HG03045 (cell line): Measurements from ENCODE around the gene CATSPERZ.
"Not testable (repeated sequence)": the region's sequence is repeated elsewhere in the genome, so short reads cannot be mapped to it uniquely, and the experiment has no call there.

ENCODE experiments used
- ATAC-seq: cut with Tn5 transposase; IDR thresholded peaks from one replicate; pipeline ENCODE4 v1.9.1; 2021; ENCODE audit warnings: mild to moderate bottlenecking, moderate library complexity; ENCODE audit not compliant: unreplicated experiment

Gene CATSPERZ

DNA sequence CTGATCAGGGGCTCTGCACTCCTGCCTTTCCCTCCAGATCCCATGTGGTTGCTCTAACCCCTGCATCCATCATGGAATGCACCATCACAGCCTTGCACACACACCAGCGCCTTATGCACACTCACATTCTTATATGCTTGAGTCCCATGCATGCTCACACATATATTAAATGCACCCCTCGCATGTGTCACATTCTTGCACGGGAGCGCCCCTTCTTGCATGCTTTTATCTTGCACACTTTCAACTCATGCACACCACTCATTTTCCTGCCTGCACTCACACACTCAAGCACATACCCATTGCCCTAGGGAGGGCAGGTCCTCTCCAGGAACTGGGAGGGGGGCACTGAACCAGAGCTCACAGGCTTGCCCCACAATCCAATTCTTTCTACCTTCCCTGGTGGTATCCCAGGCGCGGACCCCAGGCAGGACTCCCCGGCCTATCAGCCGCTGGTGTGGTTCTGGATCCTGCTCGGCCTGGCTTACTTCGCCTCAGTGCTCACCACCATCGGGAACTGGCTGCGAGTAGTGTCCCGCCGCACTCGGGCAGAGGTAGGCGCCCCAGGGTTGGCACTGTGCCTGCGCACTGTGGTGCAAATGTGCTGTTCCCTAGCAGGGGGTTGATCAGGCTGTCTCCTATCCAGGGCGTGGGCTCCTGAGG is 2.3 kb upstream of the CATSPERZ start:
- ATAC-seq, result no peak

- no peak for ATAC-seq
These were observed 952 bp upstream of the CATSPERZ start for GRCh38 chr11:64298966-64299846.

DNA sequence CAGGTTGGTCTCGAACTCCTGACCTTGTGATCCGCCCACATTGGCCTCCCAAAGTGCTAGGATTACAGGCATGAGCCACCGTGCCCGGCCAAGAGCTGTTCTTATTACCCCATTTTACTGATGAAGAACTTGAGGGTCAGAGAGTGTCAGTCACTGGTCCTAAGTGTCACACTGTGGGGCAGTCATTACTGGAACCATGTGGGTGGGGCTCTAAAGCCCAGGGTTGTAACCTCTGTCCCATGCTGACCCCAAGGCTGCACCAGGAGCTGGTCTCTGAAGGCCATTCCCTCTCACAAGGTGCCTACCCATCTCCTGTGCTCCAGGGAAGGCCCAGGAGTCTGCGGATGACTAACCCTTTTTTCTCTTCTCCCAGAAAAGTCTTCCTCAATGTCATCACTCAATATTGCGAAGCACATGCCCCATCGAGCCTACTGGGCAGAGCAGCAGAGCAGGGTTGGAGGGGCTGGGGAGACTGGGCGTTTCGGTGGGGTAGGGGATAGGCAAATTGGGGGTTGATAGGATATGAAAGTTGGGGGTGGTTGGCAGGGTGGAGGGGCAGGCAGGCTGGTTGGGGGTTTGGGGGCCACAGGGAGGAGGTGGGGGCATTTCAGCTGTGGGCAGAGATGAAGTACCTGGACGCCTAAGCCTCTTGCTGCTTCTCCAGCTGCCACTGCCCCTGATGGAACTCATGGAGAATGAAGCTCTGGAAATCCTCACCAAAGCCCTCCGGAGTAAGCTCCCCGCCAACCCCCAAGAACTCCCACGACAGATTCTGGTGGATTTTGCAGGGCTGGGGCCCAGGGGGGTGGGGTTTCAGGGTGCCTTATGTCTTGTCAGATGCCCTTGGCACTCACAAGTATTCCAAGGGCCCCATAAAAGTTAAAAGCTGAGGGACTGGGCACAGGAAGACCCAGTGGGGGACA is 3.2 kb downstream of the CATSPERZ start:
- no peak for ATAC-seq

DNA sequence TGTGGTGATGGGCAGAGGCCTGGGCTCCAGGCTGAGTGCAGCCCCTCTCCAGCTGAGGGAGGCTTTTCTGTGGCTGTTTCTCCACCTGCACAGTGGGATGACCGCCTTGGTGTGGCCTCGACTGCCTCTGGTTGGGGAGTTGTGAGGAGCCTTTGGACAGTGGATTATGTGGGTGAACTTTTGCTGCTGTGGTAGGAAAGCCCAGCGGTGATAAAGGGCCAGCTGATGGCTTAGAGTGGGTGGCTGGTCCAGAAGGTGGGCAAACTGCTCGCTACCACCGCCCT is 3.8 kb downstream of the CATSPERZ start:
- no peak for ATAC-seq

GRCh38 chr11:64304316-64305072 is 4.3 kb downstream of the CATSPERZ start:
- ATAC-seq, result peak; percentile 19

GRCh38 chr11:64305075-64305690 is 5.0 kb downstream of the CATSPERZ start, which contains the start of gene ESRRA:
ESRRA (plus strand) TSS chr11:64305524; CDS start chr11:64307180, 1,656 bp downstream.
- peak; percentile 70 for ATAC-seq

DNA sequence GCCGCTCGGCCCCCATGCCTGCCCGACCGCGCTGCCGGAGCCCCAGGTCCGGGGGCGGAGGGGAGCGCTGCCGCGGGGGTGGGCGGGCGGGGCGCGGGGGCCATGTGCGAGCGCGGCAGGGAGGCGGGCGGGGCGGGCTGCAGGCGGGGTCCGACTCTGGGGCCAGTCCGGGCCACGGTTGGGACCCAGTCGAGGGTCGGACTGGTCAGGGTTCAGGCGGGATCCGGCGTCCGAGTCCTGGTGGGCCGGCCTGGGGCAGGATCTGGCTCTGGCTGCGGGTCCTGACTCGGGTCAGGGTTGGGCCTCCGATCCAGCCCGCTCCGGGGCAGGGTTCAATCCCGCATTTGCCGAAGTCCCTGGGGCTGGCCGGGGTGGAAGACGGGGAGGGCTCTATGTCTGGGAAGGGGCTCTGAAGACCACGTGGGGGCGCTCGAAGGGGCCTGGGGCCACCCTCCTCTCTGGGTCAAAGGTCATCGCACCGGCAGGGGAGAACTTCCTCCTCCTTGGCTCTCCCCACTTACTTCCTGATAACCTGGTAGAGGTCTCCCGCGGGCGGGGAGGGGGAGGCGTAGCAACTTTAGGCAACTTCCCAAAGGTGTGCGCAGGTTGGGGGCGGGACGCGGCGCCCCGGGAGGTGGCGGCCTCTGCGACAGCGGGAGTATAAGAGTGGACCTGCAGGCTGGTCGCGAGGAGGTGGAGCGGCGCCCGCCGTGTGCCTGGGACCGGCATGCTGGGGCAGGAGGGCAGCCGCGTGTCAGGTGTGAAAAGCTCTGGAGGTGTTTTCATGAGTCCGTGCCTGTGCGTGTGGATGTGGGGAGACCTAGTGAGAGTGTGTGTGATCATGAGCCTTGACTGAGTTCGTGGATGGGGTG is 5.8 kb downstream of the CATSPERZ start:
- peak; percentile 33 for ATAC-seq

GRCh38 chr11:64306563-64306875 is 6.4 kb downstream of the CATSPERZ start:
- ATAC-seq, result no peak

DNA sequence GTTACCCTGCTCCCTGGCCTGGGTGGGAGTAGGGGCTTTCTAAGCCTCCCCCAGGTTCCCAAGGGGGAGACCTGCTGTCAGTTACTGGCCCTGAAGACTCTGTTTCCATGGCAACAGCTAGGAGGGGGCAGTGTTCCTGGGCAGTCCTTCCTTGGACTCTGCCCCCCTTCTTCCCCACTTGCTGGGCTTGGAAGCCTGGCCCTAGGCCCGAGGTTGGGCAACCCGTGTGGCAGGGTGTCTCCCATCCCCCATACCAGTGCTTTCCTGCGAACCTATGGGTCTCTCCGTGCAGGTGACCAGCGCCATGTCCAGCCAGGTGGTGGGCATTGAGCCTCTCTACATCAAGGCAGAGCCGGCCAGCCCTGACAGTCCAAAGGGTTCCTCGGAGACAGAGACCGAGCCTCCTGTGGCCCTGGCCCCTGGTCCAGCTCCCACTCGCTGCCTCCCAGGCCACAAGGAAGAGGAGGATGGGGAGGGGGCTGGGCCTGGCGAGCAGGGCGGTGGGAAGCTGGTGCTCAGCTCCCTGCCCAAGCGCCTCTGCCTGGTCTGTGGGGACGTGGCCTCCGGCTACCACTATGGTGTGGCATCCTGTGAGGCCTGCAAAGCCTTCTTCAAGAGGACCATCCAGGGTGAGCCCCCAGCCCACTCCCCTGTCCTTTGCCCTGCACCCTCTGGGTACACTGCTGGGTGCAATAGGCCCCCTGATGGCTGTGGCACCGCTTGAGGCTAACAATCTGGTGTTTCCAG is 6.9 kb downstream of the CATSPERZ start:
- ATAC-seq, result no peak

GRCh38 chr11:64307795-64308194 is 7.6 kb downstream of the CATSPERZ start:
- not testable (repeated sequence) for ATAC-seq

DNA sequence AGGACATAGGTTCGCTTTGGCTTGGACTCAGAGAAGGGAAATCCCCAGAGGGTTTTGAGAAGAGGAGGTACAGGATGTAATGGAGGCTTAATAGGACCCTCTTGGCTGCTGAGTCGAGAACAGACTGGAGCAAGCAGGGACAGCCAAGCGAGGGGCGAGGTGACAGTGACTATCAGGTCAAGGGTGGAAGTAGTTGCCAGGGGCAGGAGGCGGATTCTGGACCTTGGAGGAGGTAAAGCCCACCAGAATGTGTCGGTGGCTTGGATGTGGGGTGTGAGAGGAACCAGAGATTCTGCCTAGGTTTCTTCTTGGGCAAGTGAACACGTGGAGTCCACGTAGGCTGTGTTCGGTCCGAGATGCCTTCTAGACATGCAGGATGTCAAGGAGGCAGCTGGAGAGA is 12.8 kb downstream of the CATSPERZ start:
- no peak for ATAC-seq

- ATAC-seq, result no peak
These were observed 13.5 kb downstream of the CATSPERZ start for GRCh38 chr11:64313491-64314145.

DNA sequence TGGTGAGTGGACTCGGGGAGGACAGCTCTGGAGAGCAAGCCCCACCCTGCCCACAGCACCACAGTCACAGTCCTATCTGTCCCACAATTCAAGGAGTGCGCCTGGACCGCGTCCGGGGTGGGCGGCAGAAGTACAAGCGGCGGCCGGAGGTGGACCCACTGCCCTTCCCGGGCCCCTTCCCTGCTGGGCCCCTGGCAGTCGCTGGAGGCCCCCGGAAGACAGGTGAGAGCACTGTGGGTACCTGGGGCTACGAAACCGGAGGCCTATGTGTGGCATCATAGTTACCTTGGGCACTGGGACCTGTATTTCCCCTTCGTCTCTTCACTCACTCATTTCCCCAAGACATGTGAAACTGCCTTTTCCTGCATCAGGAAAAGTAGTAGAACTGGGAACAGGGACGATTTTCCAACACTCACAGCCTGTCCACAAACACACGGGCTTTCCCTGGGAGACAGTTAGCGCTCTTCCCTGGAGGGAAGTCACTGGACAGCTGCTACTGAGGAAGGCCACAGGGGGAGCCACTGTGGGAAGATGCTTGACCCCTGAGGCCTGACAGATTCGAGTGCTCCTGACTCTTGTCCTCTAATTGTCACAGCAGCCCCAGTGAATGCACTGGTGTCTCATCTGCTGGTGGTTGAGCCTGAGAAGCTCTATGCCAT is 14.1 kb downstream of the CATSPERZ start:
- ATAC-seq, result no peak

GRCh38 chr11:64314805-64315561 is 14.8 kb downstream of the CATSPERZ start:
- no peak for ATAC-seq

GRCh38 chr11:64315667-64316526 is 15.7 kb downstream of the CATSPERZ start:
- ATAC-seq, result not testable (repeated sequence)
